Fibroblast of villous mesenchyme (primary cell): ENCODE results near the gene TMC8. TPM values are rescaled to one million over a fixed set of nuclear protein-coding genes. Genes with fewer than 3 reads are reported as not detected.

ENCODE experiments used
- DNase-seq: peaks from one replicate; pipeline ENCODE4 v3.0.0-alpha.2; 2010; ENCODE audit warnings: low read depth
- H3K4me3 ChIP-seq: 2 replicates; pipeline ENCODE4 v1.5.1; 2011; ENCODE audit warnings: low read depth, mild to moderate bottlenecking, low read length
- total RNA-seq: library from RNA; depleted of rRNA; stranded (reverse); fragments of >200 nt; gene quantifications from 2 replicates; pipeline ENCODE4 v1.2.3, GENCODE V29; 2012
- TF ChIP-seq, protein P1 (sequence below): IDR thresholded peaks from 2 replicates; pipeline ENCODE4 v1.5.1; 2012; ENCODE audit warnings: low read depth, mild to moderate bottlenecking, low read length; ENCODE audit not compliant: insufficient read depth

Gene TMC8
- total RNA-seq, 1 donor, result not detected

DNA sequence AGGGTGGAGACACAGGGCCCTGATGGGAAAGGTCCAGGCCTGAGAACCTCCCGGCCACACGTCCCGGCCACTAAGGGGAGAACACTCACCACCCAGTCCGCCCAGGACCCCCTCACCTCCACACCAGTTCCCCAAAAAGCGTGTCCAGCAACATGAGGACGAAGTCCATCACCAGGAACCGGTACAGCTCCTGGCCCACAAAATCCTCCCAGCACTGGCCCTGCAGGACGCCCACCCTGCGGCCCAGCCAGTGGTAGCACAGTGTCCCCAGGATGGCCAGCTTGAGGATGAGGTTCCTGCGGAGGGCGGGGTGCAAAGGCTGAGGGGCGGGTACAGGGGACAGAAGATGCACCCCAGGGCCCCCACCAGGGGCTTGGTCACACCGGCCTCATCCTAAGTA lies 10.0 kb upstream of the TMC8 start:
- no peak overlapping the region for H3K4me3 ChIP-seq
- DNase-seq, result no peak
- TF ChIP-seq, protein P1, sequence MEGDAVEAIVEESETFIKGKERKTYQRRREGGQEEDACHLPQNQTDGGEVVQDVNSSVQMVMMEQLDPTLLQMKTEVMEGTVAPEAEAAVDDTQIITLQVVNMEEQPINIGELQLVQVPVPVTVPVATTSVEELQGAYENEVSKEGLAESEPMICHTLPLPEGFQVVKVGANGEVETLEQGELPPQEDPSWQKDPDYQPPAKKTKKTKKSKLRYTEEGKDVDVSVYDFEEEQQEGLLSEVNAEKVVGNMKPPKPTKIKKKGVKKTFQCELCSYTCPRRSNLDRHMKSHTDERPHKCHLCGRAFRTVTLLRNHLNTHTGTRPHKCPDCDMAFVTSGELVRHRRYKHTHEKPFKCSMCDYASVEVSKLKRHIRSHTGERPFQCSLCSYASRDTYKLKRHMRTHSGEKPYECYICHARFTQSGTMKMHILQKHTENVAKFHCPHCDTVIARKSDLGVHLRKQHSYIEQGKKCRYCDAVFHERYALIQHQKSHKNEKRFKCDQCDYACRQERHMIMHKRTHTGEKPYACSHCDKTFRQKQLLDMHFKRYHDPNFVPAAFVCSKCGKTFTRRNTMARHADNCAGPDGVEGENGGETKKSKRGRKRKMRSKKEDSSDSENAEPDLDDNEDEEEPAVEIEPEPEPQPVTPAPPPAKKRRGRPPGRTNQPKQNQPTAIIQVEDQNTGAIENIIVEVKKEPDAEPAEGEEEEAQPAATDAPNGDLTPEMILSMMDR, result no peak

DNA sequence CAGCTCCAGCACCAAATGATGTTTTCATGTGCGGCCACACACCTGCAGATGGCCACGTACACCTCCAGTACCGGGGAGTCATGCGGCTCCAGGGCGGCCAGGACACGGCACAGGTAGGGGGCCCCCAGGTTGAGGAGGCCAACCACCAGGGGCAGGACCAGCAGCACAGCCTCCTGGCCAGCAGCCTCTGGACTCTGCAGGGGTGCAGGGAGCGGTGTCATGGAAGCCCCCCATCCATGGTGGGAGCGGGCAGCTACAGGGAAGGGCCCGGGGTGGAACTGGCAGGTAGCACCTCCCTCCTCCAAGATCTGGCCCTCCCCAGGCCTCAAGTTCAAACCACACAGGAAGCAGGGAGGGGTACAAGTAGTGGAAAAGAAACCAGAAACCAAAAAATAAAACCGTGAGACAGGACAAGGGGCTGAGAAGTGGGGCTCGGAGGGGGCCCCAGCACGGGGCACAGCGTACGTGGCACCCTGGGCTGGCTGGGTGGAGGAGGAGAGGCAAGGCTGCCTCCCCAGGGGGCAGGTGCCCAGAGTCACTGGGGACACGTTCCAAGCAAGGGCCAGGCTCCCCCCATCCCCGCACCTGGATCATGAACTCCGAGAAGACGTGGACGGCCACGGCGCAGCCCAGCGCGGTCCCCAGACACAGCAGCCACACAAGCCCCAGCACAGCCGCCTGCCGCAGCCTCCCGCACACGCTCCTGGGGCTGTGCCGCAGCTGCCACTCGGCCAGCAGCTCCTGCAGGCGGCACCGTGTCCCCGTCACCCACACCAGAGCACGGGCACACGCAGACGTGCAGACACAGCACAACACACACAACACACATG lies 9.4 kb upstream of the TMC8 start:
- TF ChIP-seq, protein P1, result no peak
- no peak for DNase-seq
- H3K4me3 ChIP-seq, result no peak overlapping the region

DNA sequence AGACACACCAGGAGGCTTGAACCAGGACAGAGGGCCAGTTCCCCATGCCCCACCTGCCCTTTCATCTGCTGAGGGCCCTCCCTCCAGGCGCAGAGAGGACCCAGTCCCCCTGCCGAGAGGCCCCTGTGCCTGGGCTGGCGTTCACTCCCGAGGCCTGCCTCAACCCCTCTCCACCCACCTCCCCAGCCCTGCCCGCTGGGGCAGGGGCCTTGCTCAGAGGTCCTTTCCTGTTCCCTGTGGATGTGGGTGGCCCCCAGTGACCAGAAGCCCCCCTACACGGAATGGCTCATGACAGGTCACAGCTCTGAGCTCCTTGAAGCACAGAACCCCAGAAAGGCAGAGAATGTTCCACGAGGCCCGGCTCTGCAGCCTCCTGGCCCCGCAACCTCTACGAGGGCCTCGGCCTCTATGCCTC lies 8.8 kb upstream of the TMC8 start:
- no peak for DNase-seq
- TF ChIP-seq, protein P1, result no peak
- H3K4me3 ChIP-seq, result no peak overlapping the region

DNA sequence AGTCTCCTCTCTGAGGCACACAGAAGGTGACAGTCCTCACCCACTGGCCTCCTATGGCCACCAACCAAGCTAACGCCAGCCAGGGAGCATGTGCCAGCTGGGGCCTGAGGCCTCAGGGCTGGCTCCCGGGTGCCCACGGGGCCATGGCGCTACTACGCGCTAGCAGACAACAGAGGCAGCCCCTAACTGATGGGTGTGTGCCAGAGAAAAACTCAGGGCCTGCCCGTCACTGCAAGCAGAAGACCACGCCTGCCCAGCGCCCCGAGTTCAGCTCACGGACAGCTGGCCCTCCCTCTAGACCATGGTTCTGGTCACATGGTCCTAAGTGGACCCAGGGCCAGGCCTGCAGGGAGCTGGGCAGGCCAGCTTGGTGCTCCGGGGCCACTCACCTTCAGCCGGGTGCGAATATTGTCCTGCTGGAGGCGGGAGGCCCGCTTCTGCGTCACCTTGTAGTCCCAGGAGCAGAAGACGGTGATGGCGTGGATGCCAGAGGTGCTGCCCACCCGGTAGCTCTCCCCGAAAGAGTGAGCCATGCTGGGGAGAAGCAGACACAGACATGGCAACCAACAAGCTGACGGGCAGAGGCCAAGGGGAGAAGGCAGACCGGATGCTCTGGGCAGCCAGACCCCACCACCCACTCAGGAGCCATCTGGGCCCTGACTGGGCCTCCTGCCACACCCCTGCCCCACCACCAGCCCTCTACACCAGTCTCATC lies 8.2 kb upstream of the TMC8 start:
- H3K4me3 ChIP-seq, result no peak overlapping the region
- DNase-seq, result no peak
- TF ChIP-seq, protein P1, result no peak

DNA sequence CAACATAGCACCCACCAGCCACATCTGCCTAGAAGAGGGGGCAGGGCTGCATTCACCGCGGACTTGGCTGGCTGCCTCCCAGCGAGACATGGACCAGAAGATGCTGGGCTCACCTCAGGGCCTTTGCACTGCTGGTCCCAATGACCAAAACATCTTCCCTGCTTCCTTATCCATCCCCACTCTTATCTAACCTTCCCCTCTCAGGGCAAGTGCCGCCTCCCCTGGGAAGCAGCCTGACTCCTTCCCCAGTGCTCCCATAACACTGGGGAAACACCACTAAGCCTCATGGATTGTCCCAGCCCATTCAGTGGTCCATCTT lies 7.7 kb upstream of the TMC8 start:
- no peak for DNase-seq
- H3K4me3 ChIP-seq, result no peak overlapping the region
- TF ChIP-seq, protein P1, result no peak

DNA sequence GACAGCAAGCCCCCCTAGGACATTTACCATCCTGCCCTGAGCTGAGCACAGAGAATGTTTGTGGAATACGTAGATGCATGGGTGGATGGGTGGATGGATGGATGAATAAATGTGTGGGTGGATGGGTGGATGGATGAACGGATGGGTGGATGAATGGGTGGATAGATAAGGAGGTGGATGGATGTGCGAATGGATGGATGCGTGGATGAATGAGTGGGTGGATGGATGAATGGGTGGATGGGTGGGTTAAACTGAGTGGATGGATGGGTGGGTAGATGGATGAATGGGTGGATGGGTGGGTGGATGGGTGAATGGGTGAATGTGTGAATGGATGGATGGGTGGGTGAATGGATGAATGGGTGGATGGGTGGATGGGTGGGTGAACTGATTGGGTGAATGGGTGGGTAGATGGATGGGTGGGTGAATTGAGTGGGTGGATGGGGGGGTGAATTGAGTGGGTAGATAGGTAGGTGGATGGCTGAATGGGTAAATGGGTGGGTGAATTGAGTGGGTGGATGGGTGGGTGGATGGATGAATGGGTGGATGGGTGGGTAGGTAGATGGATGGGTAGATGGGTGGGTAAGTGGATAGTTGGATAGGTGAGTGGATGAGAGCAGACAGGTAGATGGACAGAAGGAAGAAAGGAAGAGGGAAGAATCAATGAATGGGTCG lies 7.2 kb upstream of the TMC8 start:
- TF ChIP-seq, protein P1, result no peak
- no peak for DNase-seq
- H3K4me3 ChIP-seq, result no peak overlapping the region
